COR-L47 (cell line): ENCODE measurements around the gene MYO10.
"Not testable (repeated sequence)": the region's sequence is repeated elsewhere in the genome, so short reads cannot be mapped to it uniquely, and the experiment has no call there.

Experiments used
- DNase-seq: peaks from one replicate; lab custom pipeline; 2025; lab: John Stamatoyannopoulos, UW

Gene MYO10

GRCh38 chr5:16668631-16669030, 267.5 kb downstream of the MYO10 start:
- DNase-seq: no peak

- DNase-seq: no peak
Observed at GRCh38 chr5:16668194-16668593, 267.9 kb downstream of the MYO10 start.

- peak; percentile 80 for DNase-seq
Observed at GRCh38 chr5:16666883-16667398, 269.1 kb downstream of the MYO10 start.

- no peak for DNase-seq
Observed at GRCh38 chr5:16666130-16666882, 269.8 kb downstream of the MYO10 start.

GRCh38 chr5:16665601-16666000, 270.5 kb downstream of the MYO10 start:
- no peak for DNase-seq

GRCh38 chr5:16664368-16664767, 271.7 kb downstream of the MYO10 start:
- DNase-seq: no peak

- DNase-seq: no peak
Observed at GRCh38 chr5:16663840-16664239, 272.2 kb downstream of the MYO10 start.

GRCh38 chr5:16661713-16662112, 274.4 kb downstream of the MYO10 start:
- DNase-seq: no peak

GRCh38 chr5:16660982-16661381, 275.1 kb downstream of the MYO10 start:
- no peak for DNase-seq

- no peak for DNase-seq
Observed at GRCh38 chr5:16659536-16659935, 276.6 kb downstream of the MYO10 start.

- no peak for DNase-seq
Observed at GRCh38 chr5:16656561-16657191, 279.4 kb downstream of the MYO10 start.

GRCh38 chr5:16654647-16655334, 281.3 kb downstream of the MYO10 start:
- no peak for DNase-seq

- not testable (repeated sequence) for DNase-seq
Observed at GRCh38 chr5:16648739-16649138, 287.3 kb downstream of the MYO10 start.

- no peak for DNase-seq
Observed at GRCh38 chr5:16644301-16644889, 291.7 kb downstream of the MYO10 start.

- DNase-seq: no peak
Observed at GRCh38 chr5:16642867-16643266, 293.2 kb downstream of the MYO10 start.

- no peak for DNase-seq
Observed at GRCh38 chr5:16639206-16639605, 296.9 kb downstream of the MYO10 start.

GRCh38 chr5:16628376-16628775, 307.7 kb downstream of the MYO10 start:
- DNase-seq: no peak

- no peak for DNase-seq
Observed at GRCh38 chr5:16626696-16627264, 309.3 kb downstream of the MYO10 start.

- DNase-seq: no peak
Observed at GRCh38 chr5:16625096-16625495, 311.0 kb downstream of the MYO10 start.

GRCh38 chr5:16619136-16619535, 317.0 kb downstream of the MYO10 start:
- no peak for DNase-seq

- DNase-seq: no peak
Observed at GRCh38 chr5:16618138-16618897, 317.8 kb downstream of the MYO10 start.
